NCI-H510A (cell line): Measurements from ENCODE around the gene MGAT2.
"Not testable (repeated sequence)": the region's sequence is repeated elsewhere in the genome, so short reads cannot be mapped to it uniquely, and the experiment has no call there.

Experiments used
- DNase-seq: peaks from one replicate; lab custom pipeline; 2025; lab: John Stamatoyannopoulos, UW

MGAT2 gene

GRCh38 chr14:49620182-49621113 lies at the start of gene MGAT2, which contains the start of gene RPL36AL:
MGAT2 (plus strand) TSS chr14:49620799; CDS start chr14:49621269, 470 bp downstream.
RPL36AL (minus strand) TSS chr14:49620626; CDS start chr14:49619104, 1,522 bp downstream.
- peak; percentile 93 for DNase-seq

- DNase-seq = no peak
These were observed 46.6 kb upstream of the MGAT2 start for GRCh38 chr14:49574038-49574437.

GRCh38 chr14:49578141-49578540 lies 42.5 kb upstream of the MGAT2 start:
- DNase-seq = no peak

GRCh38 chr14:49579841-49580240 lies 40.8 kb upstream of the MGAT2 start:
- DNase-seq = no peak

- no peak for DNase-seq
These were observed 39.1 kb upstream of the MGAT2 start for GRCh38 chr14:49581209-49582112.

GRCh38 chr14:49582113-49582977 lies 38.3 kb upstream of the MGAT2 start:
- no peak for DNase-seq

GRCh38 chr14:49583629-49584028 lies 37.0 kb upstream of the MGAT2 start:
- no peak for DNase-seq

- DNase-seq = no peak
These were observed 36.5 kb upstream of the MGAT2 start for GRCh38 chr14:49584058-49584457.

GRCh38 chr14:49584981-49585640 lies 35.5 kb upstream of the MGAT2 start:
- not testable (repeated sequence) for DNase-seq

GRCh38 chr14:49585803-49586672 lies 34.6 kb upstream of the MGAT2 start, which contains the start of gene RPS29:
RPS29 (minus strand) TSS chr14:49586380; CDS start chr14:49586346, 34 bp downstream.
- peak; percentile 91 for DNase-seq

GRCh38 chr14:49586673-49587460 lies 33.7 kb upstream of the MGAT2 start:
- DNase-seq = no peak

- DNase-seq = no peak
These were observed 31.2 kb upstream of the MGAT2 start for GRCh38 chr14:49589387-49589786.

- DNase-seq = no peak
These were observed 27.6 kb upstream of the MGAT2 start for GRCh38 chr14:49593016-49593415.

- no peak for DNase-seq
These were observed 26.1 kb upstream of the MGAT2 start for GRCh38 chr14:49594347-49595091.

GRCh38 chr14:49598189-49598484 lies 22.5 kb upstream of the MGAT2 start:
- DNase-seq = no peak

GRCh38 chr14:49598485-49599300 lies 21.9 kb upstream of the MGAT2 start, which contains the start of gene LRR1:
LRR1 (plus strand) TSS chr14:49598940; CDS start chr14:49599021, 81 bp downstream.
- peak; percentile 69 for DNase-seq

- no peak for DNase-seq
These were observed 13.0 kb upstream of the MGAT2 start for GRCh38 chr14:49607583-49607982.

GRCh38 chr14:49612251-49612650 lies 8.3 kb upstream of the MGAT2 start:
- DNase-seq = no peak
